HCT116 (cell line): Measurements from ENCODE around the gene SRR. TPM values are rescaled to one million over a fixed set of nuclear protein-coding genes. Genes with fewer than 3 reads are reported as not detected.

ENCODE experiments used
- ATAC-seq: fragments of 200-7000 bp; cut with Tn5 transposase; 2 replicates; pipeline ENCODE4 v1.9.1; 2020; ENCODE audit warnings: mild to moderate bottlenecking, moderate library complexity
- BruUV-seq: library from RNA; stranded (reverse); fragments of 400-500 nt; replicated peaks from 2 replicates; lab custom pipeline; 2021; lab: Mats Ljungman, UMichigan
- CTCF ChIA-PET: fragments of 300-600 bp; sonication (Branson Sonifier 250); formaldehyde crosslinking; loops from one replicate; lab custom pipeline; 2021; ENCODE audit warnings: antibody characterized with exemption; lab: Charles Lee
- POLR2A ChIA-PET: fragments of 300-600, 350-600 bp; sonication (Branson Sonifier 250); formaldehyde crosslinking; loops from one replicate; lab custom pipeline; 2021; ENCODE audit warnings: antibody characterized with exemption; lab: Charles Lee
- RAD21 ChIA-PET, 2 experiments: fragments of 300-600 bp; sonication (Branson Sonifier 250); formaldehyde crosslinking; loops; one replicate each; lab custom pipeline; 2023; ENCODE audit warnings: low total read pairs in 2 of 2; ENCODE audit not compliant: uncharacterized antibody in 2 of 2, unreplicated experiment in 2 of 2, low non-redundant PET in 1 of 2; lab: Charles Lee
- DNase-seq: peaks from one replicate; pipeline ENCODE4 v3.0.0-alpha.2; 2010; ENCODE audit warnings: low read depth, low spot score
- H2AFZ ChIP-seq: fragments of 200-600 bp; shearing (Covaris generic), sonication (generic); 2 replicates; pipeline ENCODE4 v1.6.1; 2017; ENCODE audit warnings: low read depth, mixed run types, mixed read lengths, antibody characterized with exemption, low read length; ENCODE audit not compliant: poor library complexity, severe bottlenecking
- H3K27ac ChIP-seq: 2 replicates; pipeline ENCODE4 v1.5.1; 2012; ENCODE audit warnings: low read depth, low read length
- H3K27me3 ChIP-seq: fragments of 200-600 bp; sonication (generic); 2 replicates; pipeline ENCODE4 v1.6.1; 2016; ENCODE audit warnings: mixed run types, low read length, mixed read lengths; ENCODE audit not compliant: insufficient read depth
- H3K36me3 ChIP-seq, 2 experiments: fragments of 200-500 bp in 1 of 2; fragments of 200-600 bp in 1 of 2; sonication (Bioruptor generic) in 1 of 2; sonication (generic) in 1 of 2; 2 replicates each; pipeline versions ENCODE4 v1.5.1 to v1.6.1; 2014 to 2016; ENCODE audit warnings: low read length in 2 of 2, inconsistent platforms in 1 of 2, mixed read lengths in 1 of 2, mixed run types in 1 of 2; ENCODE audit not compliant: insufficient read depth in 2 of 2, control insufficient read depth in 1 of 2
- H3K4me1 ChIP-seq, 2 experiments: fragments of 200-600 bp in 1 of 2; sonication (generic) in 1 of 2; 2 replicates each; pipeline versions ENCODE4 v1.5.1 to v1.6.1; 2012 to 2017; ENCODE audit warnings: low read length in 2 of 2, inconsistent platforms in 1 of 2, mild to moderate bottlenecking in 1 of 2, mixed read lengths in 1 of 2, mixed run types in 1 of 2, moderate library complexity in 1 of 2; ENCODE audit not compliant: insufficient read depth in 2 of 2, control insufficient read depth in 1 of 2
- H3K4me2 ChIP-seq: fragments of 200-600 bp; sonication (generic); 2 replicates; pipeline ENCODE4 v1.6.1; 2017; ENCODE audit warnings: mixed run types, low read length, mixed read lengths
- H3K4me3 ChIP-seq, 2 experiments: fragments of 200-600 bp in 1 of 2; sonication (generic) in 1 of 2; replicated peaks in 1 of 2; 2 replicates each; pipeline ENCODE4 v1.5.1; 2011 to 2016; ENCODE audit warnings: low read length in 2 of 2, control low read depth in 1 of 2, low read depth in 1 of 2, mild to moderate bottlenecking in 1 of 2, mixed read lengths in 1 of 2, mixed run types in 1 of 2
- H3K79me2 ChIP-seq: fragments of 200-600 bp; sonication (generic); 2 replicates; pipeline ENCODE4 v1.6.1; 2017; ENCODE audit warnings: mild to moderate bottlenecking, mixed run types, low read length, moderate library complexity, mixed read lengths; ENCODE audit not compliant: insufficient read depth
- H3K9ac ChIP-seq: fragments of 200-600 bp; sonication (generic); 2 replicates; pipeline ENCODE4 v1.6.1; 2016; ENCODE audit warnings: low read length, mixed read lengths
- H3K9me2 ChIP-seq: fragments of 200-600 bp; sonication (generic), shearing (Covaris generic); 2 replicates; pipeline ENCODE4 v1.6.1; 2017; ENCODE audit warnings: mixed run types, mild to moderate bottlenecking, moderate library complexity; ENCODE audit not compliant: insufficient read depth
- H3K9me3 ChIP-seq, 2 experiments: fragments of 200-500 bp in 1 of 2; fragments of 200-600 bp in 1 of 2; sonication (Bioruptor generic) in 1 of 2; sonication (generic) in 1 of 2; 2 replicates each; pipeline ENCODE4 v1.6.1; 2014 to 2017; ENCODE audit warnings: low read length in 2 of 2, mixed read lengths in 2 of 2, inconsistent platforms in 1 of 2, low read depth in 1 of 2, mild to moderate bottlenecking in 1 of 2, mixed run types in 1 of 2, moderate library complexity in 1 of 2; ENCODE audit not compliant: control insufficient read depth in 1 of 2, insufficient read depth in 1 of 2
- H4K20me1 ChIP-seq: fragments of 200-600 bp; sonication (generic), shearing (Covaris generic); 2 replicates; pipeline ENCODE4 v1.6.1; 2017; ENCODE audit warnings: mixed run types, mild to moderate bottlenecking, moderate library complexity; ENCODE audit not compliant: insufficient read depth
- CBX3 ChIP-seq: IDR thresholded peaks from 2 replicates; pipeline ENCODE4 v1.6.1; 2012; ENCODE audit warnings: low read depth
- CEBPB ChIP-seq: IDR thresholded peaks from 2 replicates; pipeline ENCODE4 v1.6.1; 2012; ENCODE audit warnings: low read depth
- EGR1 ChIP-seq: IDR thresholded peaks from 2 replicates; pipeline ENCODE4 v1.6.1; 2012; ENCODE audit warnings: low read depth
- ELF1 ChIP-seq: IDR thresholded peaks from 2 replicates; pipeline ENCODE4 v1.6.1; 2012; ENCODE audit warnings: low read depth, borderline replicate concordance
- EZH2 ChIP-seq: fragments of 200-600 bp; sonication (generic); IDR thresholded peaks from 2 replicates; pipeline ENCODE4 v1.6.1; 2017; ENCODE audit warnings: antibody characterized with exemption, mixed run types
- EZH2phosphoT487 ChIP-seq: fragments of 200-600 bp; IDR thresholded peaks from 2 replicates; pipeline ENCODE4 v1.6.1; 2018; ENCODE audit warnings: antibody characterized with exemption, borderline replicate concordance
- FOSL1 ChIP-seq: IDR thresholded peaks from 2 replicates; pipeline ENCODE4 v1.6.1; 2012; ENCODE audit warnings: low read depth
- JUND ChIP-seq: IDR thresholded peaks from 2 replicates; pipeline ENCODE4 v1.6.1; 2012
- POLR2A ChIP-seq: IDR thresholded peaks from 2 replicates; pipeline ENCODE4 v1.7.0; 2011; ENCODE audit warnings: borderline replicate concordance; ENCODE audit not compliant: insufficient read depth, insufficient read length; ENCODE audit errors: extremely low read depth
- POLR2AphosphoS5 ChIP-seq: IDR thresholded peaks from 2 replicates; pipeline ENCODE4 v1.6.1; 2011; ENCODE audit warnings: mild to moderate bottlenecking, low read depth, low read length, moderate library complexity
- SIN3A ChIP-seq: IDR thresholded peaks from 2 replicates; pipeline ENCODE4 v1.6.1; 2012; ENCODE audit warnings: low read depth
- SP1 ChIP-seq: IDR thresholded peaks from 2 replicates; pipeline ENCODE4 v1.6.1; 2012; ENCODE audit warnings: low read depth
- TCF7L2 ChIP-seq: IDR thresholded peaks from 2 replicates; pipeline ENCODE4 v1.7.0; 2011; ENCODE audit warnings: borderline replicate concordance, inconsistent platforms; ENCODE audit not compliant: insufficient read depth, insufficient read length; ENCODE audit errors: extremely low read depth
- ZFX ChIP-seq: fragments of 450-650 bp; IDR thresholded peaks from 2 replicates; pipeline ENCODE4 v1.6.1; 2017
- ZNF274 ChIP-seq: fragments of 200-500 bp; sonication (Bioruptor generic); IDR thresholded peaks from 2 replicates; pipeline ENCODE4 v1.6.1; 2014; ENCODE audit warnings: mild to moderate bottlenecking, low read depth, low read length, inconsistent platforms
- intact Hi-C: fragments of 100-400 bp; cut with micrococcal nuclease; formaldehyde crosslinking; loops from 2 replicates; pipeline ENCODE4 v1.10.0; 2022
- total RNA-seq: library from RNA; stranded (reverse); gene quantifications from one replicate; pipeline ENCODE4 v1.2.1, GENCODE V29; 2021; ENCODE audit not compliant: unreplicated experiment
- TF ChIP-seq, protein P1 (sequence below): IDR thresholded peaks from 2 replicates; pipeline ENCODE4 v1.6.1; 2011; ENCODE audit warnings: mild to moderate bottlenecking, low read length, moderate library complexity; ENCODE audit not compliant: insufficient replicate concordance; ENCODE audit errors: extremely low read depth
- TF ChIP-seq, protein P2 (sequence below): IDR thresholded peaks from 2 replicates; pipeline ENCODE4 v1.6.1; 2012
- TF ChIP-seq, protein P3 (sequence below): IDR thresholded peaks from 2 replicates; pipeline ENCODE4 v1.6.1; 2012
- TF ChIP-seq, protein P4 (sequence below): IDR thresholded peaks from 2 replicates; pipeline ENCODE4 v1.6.1; 2012; ENCODE audit warnings: low read depth

The SRR gene
- total RNA-seq, 1 experiment from 2014 or later = 15.1 TPM

DNA sequence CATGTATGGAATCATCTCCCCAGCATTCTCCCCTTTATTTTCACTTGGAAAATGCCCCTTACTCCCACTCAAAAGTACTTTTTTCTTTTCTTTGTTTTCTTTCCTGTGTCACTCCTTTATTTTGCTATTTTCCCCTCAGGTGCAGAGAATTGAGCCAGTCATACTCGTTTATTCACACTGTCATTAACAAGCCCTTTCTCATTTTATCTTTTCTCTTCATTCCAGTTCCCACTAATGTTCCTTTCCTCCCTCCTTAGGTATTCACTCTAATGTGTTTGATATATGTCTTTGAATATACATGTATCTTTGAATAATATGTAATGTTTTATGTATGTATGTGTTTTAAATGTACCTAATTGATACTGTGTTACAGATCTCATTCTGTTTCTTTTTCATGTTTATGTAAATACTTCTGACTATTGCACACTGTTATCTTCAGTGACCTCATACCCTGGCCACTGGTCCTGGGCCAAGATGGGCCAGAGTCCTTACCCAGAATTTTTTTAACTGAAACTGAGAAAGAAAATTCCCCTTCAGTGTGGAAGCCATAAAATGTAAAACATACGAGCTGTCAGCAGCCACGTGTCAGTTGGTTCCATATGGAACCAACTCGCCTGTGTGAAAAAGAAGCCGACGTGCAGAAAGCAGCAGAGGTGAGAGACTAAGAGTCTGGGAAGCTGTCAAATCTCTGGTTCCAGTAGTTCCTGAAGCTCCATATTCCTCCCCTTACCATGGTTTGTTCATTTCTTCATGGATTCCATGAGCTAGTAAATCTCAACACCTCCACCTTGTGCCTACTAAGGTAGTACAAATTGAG, 5.8 kb downstream of the SRR start (continued):
- TF ChIP-seq, protein P1, sequence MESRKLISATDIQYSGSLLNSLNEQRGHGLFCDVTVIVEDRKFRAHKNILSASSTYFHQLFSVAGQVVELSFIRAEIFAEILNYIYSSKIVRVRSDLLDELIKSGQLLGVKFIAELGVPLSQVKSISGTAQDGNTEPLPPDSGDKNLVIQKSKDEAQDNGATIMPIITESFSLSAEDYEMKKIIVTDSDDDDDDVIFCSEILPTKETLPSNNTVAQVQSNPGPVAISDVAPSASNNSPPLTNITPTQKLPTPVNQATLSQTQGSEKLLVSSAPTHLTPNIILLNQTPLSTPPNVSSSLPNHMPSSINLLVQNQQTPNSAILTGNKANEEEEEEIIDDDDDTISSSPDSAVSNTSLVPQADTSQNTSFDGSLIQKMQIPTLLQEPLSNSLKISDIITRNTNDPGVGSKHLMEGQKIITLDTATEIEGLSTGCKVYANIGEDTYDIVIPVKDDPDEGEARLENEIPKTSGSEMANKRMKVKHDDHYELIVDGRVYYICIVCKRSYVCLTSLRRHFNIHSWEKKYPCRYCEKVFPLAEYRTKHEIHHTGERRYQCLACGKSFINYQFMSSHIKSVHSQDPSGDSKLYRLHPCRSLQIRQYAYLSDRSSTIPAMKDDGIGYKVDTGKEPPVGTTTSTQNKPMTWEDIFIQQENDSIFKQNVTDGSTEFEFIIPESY = no peak
- TF ChIP-seq SP1 (no peak), CEBPB (no peak)
- TF ChIP-seq, all 23 proteins: peak for 0

DNA sequence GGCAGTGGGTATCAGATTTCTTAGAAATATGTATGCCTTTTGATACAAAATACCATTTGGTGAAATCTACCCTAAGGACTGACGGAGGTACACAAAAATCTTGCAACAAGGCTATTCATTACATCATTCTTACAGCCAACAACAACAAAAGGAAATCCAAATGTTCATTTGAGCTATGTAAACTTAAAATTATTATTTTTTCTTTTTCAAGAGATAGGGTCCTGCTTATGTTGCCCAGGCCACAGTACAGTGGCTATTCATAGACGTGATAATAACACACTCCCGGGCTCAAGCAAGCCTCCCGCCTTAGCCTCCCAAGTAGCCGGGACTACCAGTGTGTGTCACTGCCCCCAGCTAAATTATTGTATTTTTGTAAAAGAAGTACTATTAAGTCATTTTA, 9.0 kb downstream of the SRR start:
- DNase-seq (no peak), ATAC-seq (no peak)
- no peak overlapping the region for H3K4me2 ChIP-seq
- H3K27me3 ChIP-seq = no peaks in the 10 kb centered on the region
- no peaks in the 10 kb centered on the region for H3K79me2 ChIP-seq
- BruUV-seq = no TSS peak
- H3K36me3 ChIP-seq = no peaks in the 10 kb centered on the region
- TF ChIP-seq FOSL1 = no peak
- no peak for TF ChIP-seq TCF7L2
- no peak for TF ChIP-seq POLR2A
- TF ChIP-seq EZH2phosphoT487 = no peak
- TF ChIP-seq SP1 = no peak
- no peak for TF ChIP-seq SIN3A
- no peak for TF ChIP-seq CEBPB
- TF ChIP-seq, protein P2, sequence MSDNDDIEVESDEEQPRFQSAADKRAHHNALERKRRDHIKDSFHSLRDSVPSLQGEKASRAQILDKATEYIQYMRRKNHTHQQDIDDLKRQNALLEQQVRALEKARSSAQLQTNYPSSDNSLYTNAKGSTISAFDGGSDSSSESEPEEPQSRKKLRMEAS = no peak
- no peak for TF ChIP-seq EGR1
- no peak for TF ChIP-seq JUND
- no peak for TF ChIP-seq ZFX
- TF ChIP-seq EZH2 = no peak
- no peak for TF ChIP-seq CBX3
- TF ChIP-seq POLR2AphosphoS5 = no peak
- TF ChIP-seq, protein P3, sequence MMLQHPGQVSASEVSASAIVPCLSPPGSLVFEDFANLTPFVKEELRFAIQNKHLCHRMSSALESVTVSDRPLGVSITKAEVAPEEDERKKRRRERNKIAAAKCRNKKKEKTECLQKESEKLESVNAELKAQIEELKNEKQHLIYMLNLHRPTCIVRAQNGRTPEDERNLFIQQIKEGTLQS = no peak
- no peak for TF ChIP-seq ZNF274
- no peak for TF ChIP-seq ELF1
- TF ChIP-seq, protein P4, sequence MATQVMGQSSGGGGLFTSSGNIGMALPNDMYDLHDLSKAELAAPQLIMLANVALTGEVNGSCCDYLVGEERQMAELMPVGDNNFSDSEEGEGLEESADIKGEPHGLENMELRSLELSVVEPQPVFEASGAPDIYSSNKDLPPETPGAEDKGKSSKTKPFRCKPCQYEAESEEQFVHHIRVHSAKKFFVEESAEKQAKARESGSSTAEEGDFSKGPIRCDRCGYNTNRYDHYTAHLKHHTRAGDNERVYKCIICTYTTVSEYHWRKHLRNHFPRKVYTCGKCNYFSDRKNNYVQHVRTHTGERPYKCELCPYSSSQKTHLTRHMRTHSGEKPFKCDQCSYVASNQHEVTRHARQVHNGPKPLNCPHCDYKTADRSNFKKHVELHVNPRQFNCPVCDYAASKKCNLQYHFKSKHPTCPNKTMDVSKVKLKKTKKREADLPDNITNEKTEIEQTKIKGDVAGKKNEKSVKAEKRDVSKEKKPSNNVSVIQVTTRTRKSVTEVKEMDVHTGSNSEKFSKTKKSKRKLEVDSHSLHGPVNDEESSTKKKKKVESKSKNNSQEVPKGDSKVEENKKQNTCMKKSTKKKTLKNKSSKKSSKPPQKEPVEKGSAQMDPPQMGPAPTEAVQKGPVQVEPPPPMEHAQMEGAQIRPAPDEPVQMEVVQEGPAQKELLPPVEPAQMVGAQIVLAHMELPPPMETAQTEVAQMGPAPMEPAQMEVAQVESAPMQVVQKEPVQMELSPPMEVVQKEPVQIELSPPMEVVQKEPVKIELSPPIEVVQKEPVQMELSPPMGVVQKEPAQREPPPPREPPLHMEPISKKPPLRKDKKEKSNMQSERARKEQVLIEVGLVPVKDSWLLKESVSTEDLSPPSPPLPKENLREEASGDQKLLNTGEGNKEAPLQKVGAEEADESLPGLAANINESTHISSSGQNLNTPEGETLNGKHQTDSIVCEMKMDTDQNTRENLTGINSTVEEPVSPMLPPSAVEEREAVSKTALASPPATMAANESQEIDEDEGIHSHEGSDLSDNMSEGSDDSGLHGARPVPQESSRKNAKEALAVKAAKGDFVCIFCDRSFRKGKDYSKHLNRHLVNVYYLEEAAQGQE = no peak
- H3K9ac ChIP-seq = no peak overlapping the region
- H4K20me1 ChIP-seq = no peaks in the 10 kb centered on the region; the same call in 1 of the 2 replicates
- RAD21 ChIA-PET = no interaction called here
- CTCF ChIA-PET = no interaction called here
- POLR2A ChIA-PET = interaction anchor here (1.7 kb wide), 1 partner anchor 9 kb away, joined by 4 read pairs; the partner anchor contains the start of genes SMG6 and SRR
- intact Hi-C loops = no loop called here
- H3K4me1 ChIP-seq = peaks cover 12 to 18% of the 10 kb centered on the region in 2 experiments
- no peaks in the 10 kb centered on the region for H3K9me3 ChIP-seq
- H3K27ac ChIP-seq = no peak overlapping the region
- H3K9me2 ChIP-seq = no peaks in the 10 kb centered on the region
- H2AFZ ChIP-seq = no peak overlapping the region
- H3K4me3 ChIP-seq = no peak overlapping the region
